Gastroesophageal sphincter (tissue), 4 donors: ENCODE results near the gene CYREN. TPM values are rescaled to one million over a fixed set of nuclear protein-coding genes. Genes with fewer than 3 reads are reported as not detected.
A peak's percentile ranks its signal among the peaks of the same experiment; 100 is the strongest.

Experiments used
- ATAC-seq: fragments of 150-250 bp; one replicate; pipeline ENCODE4 v1.9.1; 2016; ENCODE audit warnings: mild to moderate bottlenecking, moderate library complexity
- H3K27ac ChIP-seq, 4 donors: fragments of 200-600 bp; sonication (generic) in 3 of 4; 1 replicate in 3 of 4; 2 replicates in 1 of 4; pipeline ENCODE4 v1.5.1; 2016 to 2019
- H3K27me3 ChIP-seq: fragments of 200-600 bp; sonication (generic); one replicate; pipeline ENCODE4 v1.5.1; 2019
- H3K36me3 ChIP-seq, 2 donors: fragments of 200-600 bp; sonication (generic); one replicate each; pipeline ENCODE4 v1.5.1; 2019; ENCODE audit warnings: control low read depth in 1 of 2
- H3K4me1 ChIP-seq, 3 donors: fragments of 200-600 bp; sonication (generic); 1 replicate in 2 of 3; 2 replicates in 1 of 3; pipeline ENCODE4 v1.5.1; 2016 to 2019; ENCODE audit warnings: control low read depth in 2 of 3
- H3K4me3 ChIP-seq, 2 donors: fragments of 200-600 bp; sonication (generic); one replicate each; pipeline ENCODE4 v1.5.1; 2019; ENCODE audit warnings: mild to moderate bottlenecking in 1 of 2, moderate library complexity in 1 of 2
- H3K9me3 ChIP-seq, 3 donors: fragments of 200-600 bp; sonication (generic); one replicate each; pipeline ENCODE4 v1.5.1; 2017 to 2019; ENCODE audit warnings: control low read depth in 2 of 3
- EP300 ChIP-seq: sonication (generic); formaldehyde crosslinking; IDR thresholded peaks from one replicate; pipeline ENCODE4 v1.6.1; 2017; ENCODE audit warnings: antibody characterized with exemption, mild to moderate bottlenecking
- POLR2A ChIP-seq, 2 donors: fragments of 450-650 bp; IDR thresholded peaks; one replicate each; pipeline ENCODE4 v1.6.1; 2017; ENCODE audit warnings: antibody characterized with exemption in 2 of 2, mild to moderate bottlenecking in 2 of 2, moderate library complexity in 1 of 2
- POLR2AphosphoS5 ChIP-seq: sonication (generic); formaldehyde crosslinking; IDR thresholded peaks from one replicate; pipeline ENCODE4 v1.6.1; 2017; ENCODE audit warnings: antibody characterized with exemption
- WGBS, 2 donors: methylation state at CpG; one replicate each; pipeline ENCODE4 v1.1.5; 2018; ENCODE audit warnings: low coverage in 1 of 2; 5-methylcytosine and 5-hydroxymethylcytosine counted together
- total RNA-seq, 4 donors: library from RNA; depleted of rRNA; stranded (reverse); fragments of >200 nt; gene quantifications; one replicate each; pipeline ENCODE4 v1.1.0, GENCODE V29; 2016
- TF ChIP-seq, protein P1 (sequence below), 4 experiments: fragments of 200-600 bp in 2 of 4; fragments of 450-650 bp in 2 of 4; sonication (generic) in 1 of 4; IDR thresholded peaks; one replicate each; pipeline ENCODE4 v1.5.1; 2017 to 2019; ENCODE audit warnings: antibody characterized with exemption in 4 of 4, mild to moderate bottlenecking in 2 of 4, moderate library complexity in 2 of 4

The CYREN gene, protein sequence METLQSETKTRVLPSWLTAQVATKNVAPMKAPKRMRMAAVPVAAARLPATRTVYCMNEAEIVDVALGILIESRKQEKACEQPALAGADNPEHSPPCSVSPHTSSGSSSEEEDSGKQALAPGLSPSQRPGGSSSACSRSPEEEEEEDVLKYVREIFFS
- total RNA-seq: 10 to 100 TPM; 37.0 to 60.3 (median 49.7) TPM

DNA sequence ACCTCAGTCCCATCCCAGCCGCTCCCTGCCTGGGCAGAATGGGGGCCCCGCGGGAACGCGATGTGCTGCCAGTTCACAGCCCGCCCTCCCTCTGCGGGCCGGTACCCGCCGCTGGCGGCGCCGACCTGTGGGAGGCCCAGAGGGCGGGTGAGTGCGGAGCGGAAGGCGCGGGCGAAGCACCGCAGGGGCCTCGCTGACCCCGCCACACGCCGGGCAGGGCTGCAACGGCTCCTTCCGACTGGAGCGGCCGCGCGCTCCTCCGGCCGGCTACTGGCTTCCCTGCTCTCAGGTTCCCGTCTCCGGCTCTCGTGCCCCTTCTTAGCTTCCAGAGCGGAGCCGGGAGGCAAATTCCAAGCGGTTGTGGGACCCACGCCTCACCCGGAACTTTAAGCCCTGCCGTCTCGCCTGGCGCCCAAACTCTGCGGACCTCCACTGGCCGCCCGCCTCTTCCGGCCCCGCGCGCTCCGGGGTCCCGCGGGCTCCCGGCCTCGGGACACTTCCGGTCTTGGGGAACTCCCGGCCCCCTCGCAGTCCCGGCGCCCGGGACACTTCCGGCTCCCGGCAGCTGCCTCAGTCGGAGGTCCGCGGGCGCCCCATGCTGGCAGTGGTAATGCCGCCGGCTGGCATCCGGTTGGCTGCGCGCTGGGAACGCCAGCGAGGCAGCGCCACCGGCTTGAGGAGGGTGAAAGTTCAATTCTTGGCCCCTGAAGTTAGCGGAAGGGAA is at the start of gene CYREN:
Gene CYREN (minus strand): TSS at position 434 of the 724 bp plus-strand sequence. CDS start 1,785 bp downstream, outside the sequence.
- peak within 1 kb of the TSS; percentile 68 to 98 (median 94) for H3K27ac ChIP-seq
- H3K4me1 ChIP-seq: peaks cover 3 to 62% (median 27%) of the 10 kb centered on the region in 3 donors
- WGBS, 2 donors: no CpG with 5 or more reads among the region's 77 CpGs

GRCh38 chr7:135217645-135218509 is 47.4 kb upstream of the CYREN start:
- Histone ChIP-seq H3K4me3 (no peak overlapping the region), H3K27ac (no peak overlapping the region), H3K36me3 (no peaks in the 10 kb centered on the region), H3K9me3 (no peaks in the 10 kb centered on the region), H3K4me1 (no peaks in the 10 kb centered on the region), H3K27me3 (peaks cover 4% of the 10 kb centered on the region)
- WGBS, 2 donors: 92 to 97% methylated on average over 4 to 5 of the region's 5 CpGs
- TF ChIP-seq, protein P1, sequence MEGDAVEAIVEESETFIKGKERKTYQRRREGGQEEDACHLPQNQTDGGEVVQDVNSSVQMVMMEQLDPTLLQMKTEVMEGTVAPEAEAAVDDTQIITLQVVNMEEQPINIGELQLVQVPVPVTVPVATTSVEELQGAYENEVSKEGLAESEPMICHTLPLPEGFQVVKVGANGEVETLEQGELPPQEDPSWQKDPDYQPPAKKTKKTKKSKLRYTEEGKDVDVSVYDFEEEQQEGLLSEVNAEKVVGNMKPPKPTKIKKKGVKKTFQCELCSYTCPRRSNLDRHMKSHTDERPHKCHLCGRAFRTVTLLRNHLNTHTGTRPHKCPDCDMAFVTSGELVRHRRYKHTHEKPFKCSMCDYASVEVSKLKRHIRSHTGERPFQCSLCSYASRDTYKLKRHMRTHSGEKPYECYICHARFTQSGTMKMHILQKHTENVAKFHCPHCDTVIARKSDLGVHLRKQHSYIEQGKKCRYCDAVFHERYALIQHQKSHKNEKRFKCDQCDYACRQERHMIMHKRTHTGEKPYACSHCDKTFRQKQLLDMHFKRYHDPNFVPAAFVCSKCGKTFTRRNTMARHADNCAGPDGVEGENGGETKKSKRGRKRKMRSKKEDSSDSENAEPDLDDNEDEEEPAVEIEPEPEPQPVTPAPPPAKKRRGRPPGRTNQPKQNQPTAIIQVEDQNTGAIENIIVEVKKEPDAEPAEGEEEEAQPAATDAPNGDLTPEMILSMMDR (IDR thresholded peaks at IDR 0.05): no peak
- TF ChIP-seq POLR2A (IDR thresholded peaks at IDR 0.05) (no peak), EP300 (no peak), POLR2AphosphoS5 (no peak)
- no peak for ATAC-seq

More for the DNA sequence above, at the start of gene CYREN:
- no peaks in the 10 kb centered on the region for H3K9me3 ChIP-seq
- H3K36me3 ChIP-seq: peaks cover 0 to 34% of the 10 kb centered on the region in 2 donors
- no peak for TF ChIP-seq EP300
- TF ChIP-seq, protein P1 (IDR thresholded peaks at IDR 0.05): peak; percentile 56 to 91 (median 72)
- peak; percentile 69 for TF ChIP-seq POLR2AphosphoS5
- TF ChIP-seq POLR2A (IDR thresholded peaks at IDR 0.05): peak; percentile 60 to 65
- ATAC-seq: peak; percentile 94
- no peaks in the 10 kb centered on the region for H3K27me3 ChIP-seq
- peak within 1 kb of the TSS; percentile 67 to 78 for H3K4me3 ChIP-seq

DNA sequence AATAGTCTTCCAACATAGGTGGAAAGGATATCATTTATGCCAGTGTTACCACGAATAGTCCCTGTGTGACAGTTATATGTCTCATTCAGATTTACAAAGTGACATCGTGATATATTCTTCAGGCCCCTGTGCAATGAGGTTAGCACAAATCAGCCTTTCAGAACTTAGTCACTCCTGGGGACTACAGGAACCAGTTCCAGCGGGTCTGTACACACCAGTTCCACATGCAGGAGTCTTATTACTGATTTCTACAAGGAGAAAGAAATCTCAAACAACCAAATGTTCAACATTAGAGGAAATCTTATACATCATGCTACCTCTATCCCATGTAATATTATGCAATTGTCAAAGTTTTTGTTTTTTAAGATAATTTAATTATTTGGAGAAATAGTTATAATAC is 45.2 kb upstream of the CYREN start:
- Histone ChIP-seq H3K36me3 (no peaks in the 10 kb centered on the region), H3K4me1 (peaks cover 0 to 2% (median 0%) of the 10 kb centered on the region in 3 donors), H3K9me3 (no peaks in the 10 kb centered on the region), H3K27ac (no peak overlapping the region), H3K4me3 (no peak overlapping the region), H3K27me3 (peaks cover 4% of the 10 kb centered on the region)
- ATAC-seq: no peak
- WGBS, 2 donors: 61 to 70% methylated on average over 3 of the region's 3 CpGs
- TF ChIP-seq, protein P1 (IDR thresholded peaks at IDR 0.05): no peak
- no peak for TF ChIP-seq POLR2AphosphoS5
- no peak for TF ChIP-seq POLR2A (IDR thresholded peaks at IDR 0.05)
- no peak for TF ChIP-seq EP300

GRCh38 chr7:135215180-135215579 is 44.7 kb upstream of the CYREN start:
- Histone ChIP-seq H3K9me3 (no peaks in the 10 kb centered on the region), H3K4me1 (peaks cover 0 to 7% (median 5%) of the 10 kb centered on the region in 3 donors), H3K36me3 (no peaks in the 10 kb centered on the region), H3K27ac (no peak overlapping the region), H3K4me3 (no peak overlapping the region), H3K27me3 (peaks cover 4% of the 10 kb centered on the region)
- 88 to 92% methylated on average over 3 to 4 of the region's 4 CpGs for WGBS, 2 donors
- TF ChIP-seq, protein P1 (IDR thresholded peaks at IDR 0.05): no peak
- no peak for TF ChIP-seq EP300
- TF ChIP-seq POLR2A (IDR thresholded peaks at IDR 0.05): no peak
- TF ChIP-seq POLR2AphosphoS5: no peak
- ATAC-seq: no peak
